Erythroblast (primary cell): ENCODE results near the gene LIN7B.

Source experiments
- GATA1 ChIP-seq: IDR thresholded peaks from 2 replicates; pipeline ENCODE4 v1.6.1; 2011; ENCODE audit warnings: low read depth, mild to moderate bottlenecking, control low read depth, low read length, moderate library complexity
- POLR2A ChIP-seq: IDR thresholded peaks from 2 replicates; pipeline ENCODE4 v1.6.1; 2011; ENCODE audit warnings: mild to moderate bottlenecking, low read length

GRCh38 chr19:49091391-49092038 lies 22.7 kb upstream of the LIN7B start:
- TF ChIP-seq POLR2A: no peak
- TF ChIP-seq GATA1: no peak
